ENCODE data around the gene MBD6.
A peak's percentile ranks its signal among the peaks of the same experiment; 100 is the strongest.
"Not testable (repeated sequence)": the region's sequence is repeated elsewhere in the genome, so short reads cannot be mapped to it uniquely, and the experiment has no call there.

Gene MBD6

DNA sequence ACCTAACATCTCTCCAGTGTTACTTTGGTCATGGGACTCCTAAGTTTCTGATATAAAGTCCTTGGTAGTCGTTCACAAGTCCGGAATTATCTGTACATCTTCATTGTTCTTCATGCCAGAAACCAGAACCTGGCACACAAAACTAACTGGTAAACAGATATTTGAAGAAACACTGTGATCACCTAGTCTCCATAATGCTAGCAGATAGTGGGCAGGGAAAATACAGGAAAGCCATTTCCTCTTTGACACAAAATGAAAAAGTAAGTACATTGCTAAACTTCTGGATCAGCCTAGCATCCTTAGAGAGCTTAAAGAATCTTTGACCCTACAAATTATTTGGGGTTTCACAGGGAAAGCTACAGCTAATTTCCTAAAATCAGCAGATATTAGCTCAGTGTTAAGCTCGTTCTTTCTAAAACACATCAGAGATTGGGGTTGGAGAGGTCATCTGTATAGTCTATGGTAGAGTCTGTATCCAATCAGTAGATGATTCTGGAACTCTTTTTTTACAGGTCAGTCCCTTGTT is 7.2 kb upstream of the MBD6 start:
- DNase-seq (ENCODE audit: low read depth): no peak

DNA sequence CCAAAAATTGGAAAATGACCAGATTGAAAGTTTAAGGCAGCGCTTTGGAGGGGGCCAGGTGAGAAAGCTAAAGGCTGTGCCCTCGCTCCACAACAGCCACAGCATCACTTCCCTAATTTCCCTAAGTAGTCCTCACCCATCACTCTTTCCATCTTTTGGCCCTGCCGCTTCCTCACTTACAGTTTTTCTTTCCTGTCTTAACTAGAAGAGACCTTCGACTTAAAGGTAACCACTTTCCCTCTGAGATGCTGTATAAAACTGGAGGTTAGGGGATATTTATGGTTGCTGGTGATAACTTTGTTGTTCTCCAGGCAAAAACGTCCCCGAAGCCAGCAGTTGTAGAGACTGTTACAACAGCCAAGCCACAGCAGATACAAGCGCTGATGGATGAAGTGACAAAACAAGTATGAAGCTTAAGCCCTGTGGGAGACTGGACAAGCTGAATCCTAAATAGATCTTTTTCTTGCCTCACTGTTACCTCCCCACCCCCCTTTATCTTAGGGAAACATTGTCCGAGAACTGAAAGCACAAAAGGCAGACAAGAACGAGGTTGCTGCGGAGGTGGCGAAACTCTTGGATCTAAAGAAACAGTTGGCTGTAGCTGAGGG is 6.6 kb upstream of the MBD6 start:
- DNase-seq (ENCODE audit: low read depth): no peak

DNA sequence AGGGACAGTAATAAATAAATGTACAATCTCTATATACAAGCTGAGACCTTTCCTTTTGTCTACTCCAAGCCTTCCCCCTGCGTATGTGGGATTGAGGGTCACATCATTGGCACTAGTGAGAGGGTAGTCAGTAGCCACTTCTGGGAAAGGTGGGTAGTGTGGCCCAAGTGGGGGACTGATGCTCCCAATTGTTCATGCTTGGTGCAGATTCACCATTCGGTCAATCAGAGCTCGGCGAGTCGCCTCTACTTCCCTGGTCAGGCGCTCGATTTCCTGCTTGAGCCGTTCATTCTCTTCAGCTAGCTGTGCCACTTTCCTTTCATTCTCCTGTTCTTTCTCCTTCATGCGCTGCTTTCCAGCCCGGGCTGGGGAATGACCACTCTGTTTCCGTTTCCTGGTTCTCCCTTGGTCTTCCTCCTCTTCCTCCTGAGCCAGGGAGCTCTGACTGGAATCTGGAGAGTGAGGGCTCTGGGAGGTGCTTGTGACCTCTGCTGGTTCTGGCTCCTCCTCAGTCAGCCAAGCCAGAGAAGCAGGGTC is 5.9 kb upstream of the MBD6 start:
- no peak for DNase-seq (ENCODE audit: low read depth)

DNA sequence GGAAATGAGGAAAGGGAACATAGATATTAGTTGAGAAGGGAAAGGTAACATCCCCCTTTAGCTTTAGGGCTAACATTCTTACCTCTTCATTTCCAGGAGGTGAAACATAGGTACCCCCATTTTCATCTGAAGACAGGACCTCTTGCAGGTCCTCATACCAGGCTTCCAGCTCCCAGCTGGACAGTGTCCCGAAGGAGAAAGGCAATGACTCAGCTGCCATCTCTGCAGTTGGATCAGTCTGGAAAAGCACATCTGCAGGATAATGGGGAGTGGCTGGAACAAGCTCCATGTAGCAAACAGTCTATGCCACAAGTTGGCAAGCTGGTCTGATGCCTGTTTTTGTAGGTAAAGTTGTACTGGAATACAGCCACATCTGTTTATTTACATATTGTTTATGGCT is 5.4 kb upstream of the MBD6 start:
- DNase-seq (ENCODE audit: low read depth): no peak

DNA sequence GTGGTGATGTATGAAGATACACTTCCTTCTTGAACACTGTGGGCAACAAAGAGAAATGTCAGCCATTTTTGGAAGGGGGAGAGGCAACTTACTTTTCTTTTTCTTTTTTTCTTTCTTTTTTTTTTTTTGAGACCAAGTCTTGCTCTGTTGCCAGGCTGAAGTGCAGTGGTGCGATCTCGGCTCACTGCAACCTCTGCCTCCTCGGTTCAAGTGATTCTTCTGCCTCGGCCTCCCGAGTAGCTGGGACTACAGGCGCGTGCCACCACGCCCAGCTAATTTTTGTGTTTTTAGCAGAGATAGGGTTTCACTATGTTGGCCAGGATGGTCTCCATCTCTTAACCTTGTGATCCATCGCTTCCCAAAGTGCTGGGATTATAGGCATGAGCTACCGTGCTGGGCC is 4.9 kb upstream of the MBD6 start:
- not testable (repeated sequence) for DNase-seq (ENCODE audit: low read depth)

DNA sequence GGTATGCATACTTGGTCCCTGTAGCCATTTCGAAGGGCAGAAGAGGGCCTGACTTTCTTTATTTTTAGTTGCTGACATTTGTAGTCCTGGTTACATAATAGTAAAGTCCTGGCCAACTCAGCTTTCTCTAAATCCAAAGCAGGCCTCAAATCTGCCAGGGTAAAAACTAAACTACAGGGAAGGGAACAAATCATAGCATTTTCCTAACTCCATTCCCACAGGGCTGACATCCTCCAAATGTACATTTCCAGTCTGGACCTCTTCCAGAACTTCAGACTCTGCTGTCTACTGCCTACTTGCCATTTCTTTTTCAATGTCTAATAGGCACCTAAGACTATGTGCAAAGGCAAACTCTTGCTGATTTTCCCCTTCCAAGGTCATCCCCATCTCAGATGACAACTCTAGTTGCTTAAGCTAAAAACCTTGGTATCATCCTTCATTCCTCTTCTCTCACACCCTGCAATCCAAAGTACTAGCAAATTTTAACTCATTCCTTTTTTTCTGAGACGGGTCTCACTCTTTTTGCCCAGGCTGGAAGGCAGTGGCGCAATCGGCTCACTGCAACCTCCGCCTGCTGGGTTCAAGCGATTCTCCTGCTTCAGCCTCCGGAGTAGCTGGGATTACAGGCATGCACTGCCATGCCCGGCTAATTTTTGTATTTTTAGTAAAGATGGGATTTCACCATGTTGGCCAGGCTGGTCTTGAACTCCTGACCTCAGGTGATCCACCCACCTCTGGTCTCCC is 4.3 kb upstream of the MBD6 start:
- DNase-seq (ENCODE audit: low read depth): no peak

DNA sequence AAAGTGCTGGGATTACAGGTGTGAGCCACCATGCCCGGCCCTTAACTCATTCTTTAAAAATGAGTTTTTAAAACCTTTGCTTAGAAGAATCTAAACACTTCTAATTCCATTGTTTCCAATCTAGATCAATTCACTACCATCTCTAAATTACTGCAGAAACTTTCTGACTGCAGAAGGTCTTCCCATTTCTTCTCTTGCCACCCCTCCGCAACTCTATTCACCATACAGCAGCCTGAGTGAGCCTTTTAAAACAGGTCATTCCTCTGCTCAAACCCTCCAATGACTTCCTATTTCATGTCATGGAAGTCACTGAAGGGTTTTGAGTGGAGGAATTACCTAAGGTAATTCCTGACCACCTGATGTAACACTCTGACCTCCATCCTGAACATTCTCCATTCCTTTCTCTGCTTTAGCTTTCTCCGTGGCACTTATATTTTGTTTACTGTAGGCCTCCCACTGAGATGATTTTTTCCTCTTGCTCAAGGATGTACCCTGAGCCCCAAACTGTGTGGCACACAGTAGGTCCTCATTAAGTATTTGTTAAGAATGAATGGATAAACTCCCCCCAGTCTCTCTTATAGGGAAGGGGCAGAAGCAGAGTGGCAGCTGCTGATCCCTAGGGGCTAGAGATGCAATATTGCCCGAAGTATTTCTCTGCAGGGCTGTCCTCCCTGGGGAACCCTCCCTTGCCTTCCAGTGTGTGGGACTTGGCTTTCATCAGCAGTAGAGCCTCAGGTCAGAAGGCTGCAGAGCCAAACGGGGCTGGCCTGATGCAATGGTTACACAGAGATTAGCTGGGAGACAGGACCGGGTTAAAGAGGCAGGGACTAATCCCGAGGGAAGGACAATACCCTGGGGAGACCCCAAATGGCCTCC is 3.5 kb upstream of the MBD6 start:
- no peak for DNase-seq (ENCODE audit: low read depth)

DNA sequence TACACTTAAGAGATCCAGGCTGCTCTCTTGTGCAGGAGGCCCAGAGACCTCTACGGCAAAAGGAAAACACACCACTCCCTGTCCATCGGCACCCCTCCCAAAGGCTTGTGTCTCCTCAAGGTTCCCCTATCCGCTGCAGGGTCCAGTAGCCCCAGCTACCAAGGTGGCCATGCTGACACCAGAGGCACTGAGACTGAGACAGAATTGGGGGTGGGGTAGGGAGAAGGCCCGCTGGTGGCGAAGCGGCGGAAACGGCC is 2.9 kb upstream of the MBD6 start:
- DNase-seq (ENCODE audit: low read depth): no peak

DNA sequence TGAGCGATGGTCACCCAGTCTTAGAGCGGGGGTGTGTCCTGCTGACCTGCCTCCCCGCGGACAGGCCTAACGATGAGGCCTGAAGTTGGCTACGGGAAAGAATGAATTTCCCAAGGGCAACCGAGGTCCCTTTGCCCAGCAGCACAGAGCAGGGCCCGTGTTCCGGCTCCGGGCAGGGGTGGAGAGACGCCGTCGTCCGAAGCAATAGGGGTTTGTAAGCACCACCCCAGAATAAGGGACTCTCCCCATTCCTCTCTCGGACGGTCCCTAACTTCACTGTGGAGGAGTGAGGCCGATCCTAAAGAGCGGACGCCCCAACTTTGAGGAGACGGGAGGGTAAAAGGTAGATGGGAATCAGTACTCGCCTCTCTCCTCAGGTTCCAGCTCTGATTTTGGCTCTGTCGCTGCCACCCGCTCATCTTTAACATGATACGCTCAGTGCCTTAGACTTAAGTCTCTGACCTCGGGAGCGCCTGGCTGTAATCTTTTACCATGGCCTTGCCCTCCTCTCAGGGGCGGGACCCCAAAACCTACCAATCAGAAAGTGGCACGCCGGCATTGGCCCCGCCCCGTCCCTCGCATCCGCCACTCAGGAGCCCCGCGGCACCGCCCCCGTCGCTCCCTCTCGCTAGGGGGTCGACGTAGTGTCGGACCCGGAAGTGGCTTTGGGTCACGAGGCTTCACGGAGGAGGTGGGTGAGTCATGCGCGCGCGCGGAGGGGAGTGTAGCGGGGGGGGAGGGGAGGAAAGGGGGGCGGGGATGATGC is 2.4 kb upstream of the MBD6 start, which contains the start of gene DDIT3:
Gene DDIT3, minus strand, starts transcription at position 462 of the 766 bp plus-strand sequence. CDS start 3,108 bp downstream, outside the sequence.
- DNase-seq (ENCODE audit: low read depth): peak; percentile 100

DNA sequence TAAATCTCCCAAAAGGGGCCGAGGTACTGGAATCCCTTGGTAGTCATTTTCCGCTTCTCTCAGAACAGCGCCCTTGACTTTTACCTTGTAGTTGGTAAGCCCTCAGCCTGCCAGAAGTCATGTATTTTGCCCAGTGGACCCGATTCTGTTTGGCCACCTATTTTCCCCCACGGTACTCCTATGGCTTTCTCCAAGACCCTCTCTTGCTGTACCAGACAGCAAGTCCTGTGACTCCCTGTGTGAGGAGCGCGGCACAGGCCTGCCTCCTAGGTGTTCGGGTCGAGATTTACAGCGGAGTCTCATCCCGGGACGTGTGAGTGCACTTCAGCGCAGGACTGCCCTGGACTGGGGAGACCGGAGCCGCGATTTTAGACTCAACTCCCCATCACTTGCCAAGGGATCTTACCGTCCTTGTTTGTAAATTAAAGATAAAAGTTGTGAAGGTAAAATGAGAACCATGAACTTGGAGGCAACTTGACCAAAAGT is 1.1 kb upstream of the MBD6 start:
- no peak for DNase-seq (ENCODE audit: low read depth)

DNA sequence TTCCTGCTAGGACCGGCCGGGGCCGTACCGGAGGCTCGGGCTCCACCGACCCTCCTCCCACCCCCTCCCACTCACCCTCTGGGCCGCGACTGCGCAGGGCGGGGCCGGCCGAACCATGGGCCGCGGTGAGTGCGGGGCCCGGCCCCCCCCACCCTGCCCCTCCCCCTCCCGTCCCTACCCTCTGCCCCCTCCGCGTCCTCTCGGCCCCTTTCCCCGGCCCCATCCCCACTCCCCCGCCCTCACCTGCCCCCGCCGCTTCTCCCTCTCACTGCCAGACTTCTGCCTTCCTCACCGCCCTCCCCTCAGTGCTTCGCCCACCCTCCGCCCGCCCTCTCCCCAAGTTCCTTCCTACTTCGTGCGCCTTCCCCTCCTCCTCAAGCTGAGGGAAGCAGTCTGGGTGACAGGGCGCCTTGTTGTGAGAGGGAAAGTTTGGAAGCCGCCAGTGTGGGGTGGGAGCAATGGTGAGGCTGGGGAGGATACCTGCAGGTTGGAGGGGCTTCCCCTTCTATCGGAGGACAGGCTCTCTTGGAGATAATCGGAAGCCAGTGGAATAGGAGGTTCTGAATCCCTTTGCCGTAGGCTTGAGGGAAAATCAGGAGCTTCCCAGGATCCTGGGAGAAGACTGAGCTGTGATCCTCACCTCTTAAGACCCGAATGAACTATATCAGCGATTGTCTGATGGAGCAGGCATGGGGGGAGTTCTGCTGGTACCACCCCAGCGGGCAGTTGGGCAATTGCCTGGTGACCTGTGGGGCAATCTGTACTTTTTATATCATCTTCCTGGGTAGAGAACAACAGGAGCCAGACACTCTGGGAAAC is 472 bp downstream of the MBD6 start:
- peak; percentile 59 for DNase-seq (ENCODE audit: low read depth)

DNA sequence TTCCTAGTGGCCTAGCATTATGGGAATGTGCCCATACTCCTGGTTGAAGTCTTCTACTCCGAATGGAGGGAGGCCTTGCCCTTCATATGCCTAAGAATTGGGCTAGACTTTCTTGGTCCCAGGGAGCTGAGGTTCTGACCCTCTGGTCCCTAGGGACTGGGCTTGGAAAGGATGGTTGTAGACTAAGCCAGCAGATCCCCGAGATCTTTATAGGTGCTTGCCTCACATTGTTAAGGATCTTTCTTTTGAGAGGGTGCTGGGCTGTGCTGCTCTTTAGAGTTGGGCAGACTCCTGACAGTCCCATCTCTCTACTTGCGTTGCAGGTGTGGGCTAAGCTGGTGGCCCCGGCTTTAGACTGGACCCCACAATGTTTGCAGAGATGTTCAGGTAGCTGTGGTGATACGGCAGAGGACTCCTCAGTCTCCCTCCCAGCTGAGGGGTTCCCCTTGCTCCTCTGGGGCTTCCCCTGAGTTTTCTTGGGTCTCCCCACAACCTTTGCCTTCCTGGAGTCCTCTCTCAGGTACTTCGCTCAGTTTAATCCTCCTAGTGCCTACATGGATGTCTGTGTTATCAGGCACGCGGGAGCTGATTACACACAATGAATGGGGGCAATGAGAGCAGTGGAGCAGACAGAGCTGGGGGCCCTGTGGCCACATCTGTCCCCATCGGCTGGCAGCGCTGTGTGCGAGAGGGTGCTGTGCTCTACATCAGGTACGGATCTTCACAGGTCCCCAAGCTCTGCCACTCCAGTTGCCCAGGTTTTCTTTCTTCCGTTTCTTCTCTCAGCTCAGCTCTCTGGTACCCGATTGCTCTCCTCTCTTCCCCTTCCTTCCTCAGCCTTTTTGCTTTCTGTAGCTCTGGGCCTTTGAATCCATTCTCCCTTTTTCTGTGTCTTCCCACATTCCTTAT is 1.3 kb downstream of the MBD6 start:
- DNase-seq (ENCODE audit: low read depth): no peak

DNA sequence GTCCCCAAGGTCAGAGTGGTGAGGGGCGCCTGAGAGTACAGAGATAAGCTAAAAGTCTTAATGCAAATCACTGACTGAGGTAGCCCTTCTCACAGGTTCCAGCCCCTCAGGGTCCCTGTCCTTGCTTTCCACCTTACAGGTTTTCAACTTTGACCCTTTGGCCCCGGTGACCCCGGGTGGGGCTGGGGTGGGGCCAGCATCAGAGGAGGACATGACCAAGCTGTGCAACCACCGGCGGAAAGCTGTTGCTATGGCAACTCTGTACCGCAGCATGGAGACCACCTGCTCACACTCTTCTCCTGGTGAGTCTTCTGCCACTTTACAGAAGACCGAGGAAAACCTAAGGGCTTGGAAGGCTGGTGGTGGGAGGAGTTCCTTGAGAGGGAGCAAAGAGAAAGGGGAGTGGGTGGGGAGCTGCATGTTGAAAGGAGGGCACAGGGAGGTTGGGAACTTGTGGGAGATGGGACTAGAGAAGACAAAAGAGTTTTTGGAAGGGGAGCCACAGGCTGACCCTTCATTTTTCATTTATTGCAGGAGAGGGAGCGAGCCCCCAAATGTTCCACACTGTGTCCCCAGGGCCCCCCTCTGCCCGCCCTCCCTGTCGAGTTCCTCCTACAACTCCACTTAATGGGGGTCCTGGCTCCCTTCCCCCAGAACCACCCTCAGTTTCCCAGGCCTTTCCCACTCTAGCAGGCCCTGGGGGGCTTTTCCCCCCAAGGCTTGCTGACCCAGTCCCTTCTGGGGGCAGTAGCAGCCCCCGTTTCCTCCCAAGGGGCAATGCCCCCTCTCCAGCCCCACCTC is 2.4 kb downstream of the MBD6 start:
- DNase-seq (ENCODE audit: low read depth): no peak

DNA sequence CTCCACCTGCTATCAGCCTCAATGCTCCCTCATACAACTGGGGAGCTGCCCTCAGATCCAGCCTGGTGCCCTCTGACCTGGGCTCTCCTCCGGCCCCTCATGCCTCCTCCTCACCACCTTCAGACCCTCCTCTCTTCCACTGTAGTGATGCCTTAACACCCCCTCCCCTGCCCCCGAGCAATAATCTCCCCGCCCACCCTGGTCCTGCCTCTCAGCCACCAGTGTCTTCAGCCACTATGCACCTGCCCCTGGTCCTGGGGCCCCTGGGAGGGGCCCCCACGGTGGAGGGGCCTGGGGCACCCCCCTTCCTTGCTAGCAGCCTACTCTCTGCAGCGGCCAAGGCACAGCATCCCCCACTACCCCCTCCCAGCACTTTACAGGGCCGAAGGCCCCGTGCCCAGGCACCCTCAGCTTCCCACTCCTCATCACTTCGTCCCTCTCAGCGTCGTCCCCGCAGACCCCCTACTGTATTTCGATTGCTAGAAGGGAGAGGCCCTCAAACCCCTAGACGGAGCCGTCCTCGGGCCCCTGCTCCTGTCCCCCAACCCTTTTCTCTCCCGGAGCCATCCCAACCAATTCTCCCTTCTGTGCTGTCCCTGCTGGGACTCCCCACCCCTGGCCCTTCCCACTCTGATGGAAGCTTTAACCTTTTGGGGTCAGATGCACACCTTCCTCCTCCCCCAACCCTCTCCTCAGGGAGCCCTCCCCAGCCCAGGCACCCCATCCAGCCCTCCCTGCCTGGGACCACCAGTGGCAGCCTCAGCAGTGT is 3.2 kb downstream of the MBD6 start:
- DNase-seq (ENCODE audit: low read depth): no peak

DNA sequence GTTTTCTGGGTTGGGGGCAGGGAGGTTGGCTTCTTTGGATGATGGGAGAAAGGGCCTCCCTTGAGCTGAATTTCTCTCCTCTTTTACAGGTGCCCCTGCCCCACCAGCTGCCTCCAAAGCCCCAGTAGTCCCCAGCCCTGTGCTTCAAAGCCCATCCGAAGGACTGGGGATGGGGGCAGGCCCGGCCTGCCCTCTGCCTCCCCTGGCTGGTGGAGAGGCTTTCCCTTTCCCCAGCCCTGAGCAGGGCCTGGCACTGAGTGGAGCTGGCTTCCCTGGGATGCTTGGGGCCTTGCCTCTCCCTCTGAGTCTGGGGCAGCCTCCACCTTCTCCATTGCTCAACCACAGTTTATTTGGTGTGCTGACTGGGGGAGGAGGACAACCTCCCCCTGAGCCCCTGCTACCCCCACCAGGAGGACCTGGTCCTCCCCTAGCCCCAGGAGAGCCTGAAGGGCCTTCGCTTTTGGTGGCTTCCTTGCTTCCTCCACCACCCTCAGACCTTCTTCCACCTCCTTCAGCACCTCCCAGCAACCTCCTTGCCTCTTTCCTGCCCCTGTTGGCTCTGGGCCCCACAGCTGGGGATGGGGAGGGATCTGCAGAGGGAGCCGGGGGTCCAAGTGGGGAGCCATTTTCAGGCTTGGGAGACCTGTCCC is 4.0 kb downstream of the MBD6 start:
- no peak for DNase-seq (ENCODE audit: low read depth)

DNA sequence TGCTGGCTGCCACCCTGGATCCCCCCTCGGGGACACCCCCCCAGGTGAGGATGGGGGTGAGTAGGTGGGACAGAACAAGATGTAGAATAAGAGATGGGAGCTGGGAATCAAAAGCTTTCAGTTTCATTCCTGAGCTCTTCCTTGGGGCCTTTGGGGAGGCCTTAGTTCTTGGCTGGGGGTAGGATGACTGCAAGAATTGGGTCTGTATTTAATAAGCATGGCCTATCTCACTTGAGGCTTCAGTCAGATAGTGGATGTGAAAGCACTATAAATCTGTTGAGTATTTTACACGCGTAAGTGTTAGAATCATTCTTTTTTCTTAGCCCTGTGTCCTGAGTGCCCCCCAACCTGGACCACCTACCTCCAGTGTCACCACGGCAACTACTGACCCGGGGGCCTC is 4.6 kb downstream of the MBD6 start:
- no peak for DNase-seq (ENCODE audit: low read depth)

DNA sequence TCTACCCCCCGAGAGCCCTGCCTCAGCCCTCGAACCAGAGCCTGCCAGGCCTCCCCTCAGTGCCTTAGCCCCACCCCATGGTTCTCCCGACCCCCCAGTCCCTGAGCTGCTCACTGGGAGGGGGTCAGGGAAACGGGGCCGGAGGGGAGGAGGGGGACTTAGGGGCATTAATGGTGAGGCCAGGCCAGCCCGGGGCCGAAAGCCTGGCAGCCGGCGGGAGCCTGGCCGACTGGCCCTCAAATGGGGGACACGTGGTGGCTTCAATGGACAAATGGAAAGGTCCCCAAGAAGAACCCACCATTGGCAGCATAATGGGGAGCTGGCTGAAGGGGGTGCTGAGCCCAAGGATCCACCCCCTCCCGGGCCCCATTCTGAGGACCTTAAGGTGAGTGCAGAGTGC is 5.6 kb downstream of the MBD6 start:
- no peak for DNase-seq (ENCODE audit: low read depth)
